ENCODE results near the gene CCNK. TPM values are rescaled to one million over a fixed set of nuclear protein-coding genes. Genes with fewer than 3 reads are reported as not detected.

Gene CCNK
- total RNA-seq, 2 donors from 2014 or later = 78.6 to 105 TPM

GRCh38 chr14:99534333-99534732 lies 53.1 kb downstream of the CCNK start:
- Mint-ChIP-seq H3K9me3 (no peaks in the 10 kb centered on the region), H3K36me3 (no peaks in the 10 kb centered on the region), H3K27ac (no peak overlapping the region), H3K4me3 (no peak overlapping the region), H3K4me1 (ENCODE audit: low read depth in 2 of 2) (no peaks in the 10 kb centered on the region), H3K27me3 (no peaks in the 10 kb centered on the region)
- ATAC-seq (no peak), DNase-seq (ENCODE audit: low spot score) (no peak)

- Mint-ChIP-seq H3K27me3 (no peaks in the 10 kb centered on the region), H3K9me3 (no peaks in the 10 kb centered on the region), H3K36me3 (no peaks in the 10 kb centered on the region), H3K4me1 (ENCODE audit: low read depth in 2 of 2) (no peaks in the 10 kb centered on the region), H3K27ac (no peak overlapping the region), H3K4me3 (no peak overlapping the region)
- ATAC-seq (no peak), DNase-seq (ENCODE audit: low spot score) (no peak)
Observed at GRCh38 chr14:99534863-99535262, 53.7 kb downstream of the CCNK start.

- Mint-ChIP-seq H3K4me3 (no peak overlapping the region), H3K27me3 (no peaks in the 10 kb centered on the region), H3K9me3 (no peaks in the 10 kb centered on the region), H3K4me1 (ENCODE audit: low read depth in 2 of 2) (no peaks in the 10 kb centered on the region), H3K36me3 (no peaks in the 10 kb centered on the region), H3K27ac (no peak overlapping the region)
- ATAC-seq = no peak
- DNase-seq (ENCODE audit: low spot score) = no peak
Observed at GRCh38 chr14:99535448-99535847, 54.2 kb downstream of the CCNK start.

- Mint-ChIP-seq H3K9me3 (no peaks in the 10 kb centered on the region), H3K4me3 (no peak overlapping the region), H3K36me3 (no peaks in the 10 kb centered on the region), H3K4me1 (ENCODE audit: low read depth in 2 of 2) (no peaks in the 10 kb centered on the region), H3K27ac (no peak overlapping the region), H3K27me3 (no peaks in the 10 kb centered on the region)
- ATAC-seq = no peak
- DNase-seq (ENCODE audit: low spot score) = no peak
Observed at GRCh38 chr14:99535908-99536778, 54.9 kb downstream of the CCNK start.

GRCh38 chr14:99537399-99537798 lies 56.2 kb downstream of the CCNK start:
- no peak overlapping the region for H3K27ac Mint-ChIP-seq
- H3K4me1 Mint-ChIP-seq (ENCODE audit: low read depth in 2 of 2) = no peaks in the 10 kb centered on the region
- no peaks in the 10 kb centered on the region for H3K36me3 Mint-ChIP-seq
- H3K9me3 Mint-ChIP-seq = no peaks in the 10 kb centered on the region
- no peaks in the 10 kb centered on the region for H3K27me3 Mint-ChIP-seq
- ATAC-seq = no peak
- no peak for DNase-seq (ENCODE audit: low spot score)
- no peak overlapping the region for H3K4me3 Mint-ChIP-seq

GRCh38 chr14:99538275-99538674 lies 57.1 kb downstream of the CCNK start:
- H3K27ac Mint-ChIP-seq = no peak overlapping the region
- no peaks in the 10 kb centered on the region for H3K27me3 Mint-ChIP-seq
- DNase-seq (ENCODE audit: low spot score) (no peak), ATAC-seq (no peak)
- H3K36me3 Mint-ChIP-seq = no peaks in the 10 kb centered on the region
- H3K9me3 Mint-ChIP-seq = no peaks in the 10 kb centered on the region
- no peak overlapping the region for H3K4me3 Mint-ChIP-seq
- H3K4me1 Mint-ChIP-seq (ENCODE audit: low read depth in 2 of 2) = no peaks in the 10 kb centered on the region

- Mint-ChIP-seq H3K36me3 (no peaks in the 10 kb centered on the region), H3K4me1 (ENCODE audit: low read depth in 2 of 2) (no peaks in the 10 kb centered on the region), H3K4me3 (no peak overlapping the region), H3K9me3 (no peaks in the 10 kb centered on the region), H3K27ac (no peak overlapping the region), H3K27me3 (no peaks in the 10 kb centered on the region)
- ATAC-seq = no peak
- DNase-seq (ENCODE audit: low spot score) = no peak
Observed at GRCh38 chr14:99538733-99539132, 57.5 kb downstream of the CCNK start.

GRCh38 chr14:99539491-99539890 lies 58.3 kb downstream of the CCNK start:
- Mint-ChIP-seq H3K27ac (no peak overlapping the region), H3K4me1 (ENCODE audit: low read depth in 2 of 2) (no peaks in the 10 kb centered on the region), H3K27me3 (no peaks in the 10 kb centered on the region), H3K36me3 (no peaks in the 10 kb centered on the region), H3K9me3 (no peaks in the 10 kb centered on the region), H3K4me3 (no peak overlapping the region)
- DNase-seq (ENCODE audit: low spot score) = no peak
- ATAC-seq = no peak

- H3K27me3 Mint-ChIP-seq = no peaks in the 10 kb centered on the region
- ATAC-seq = no peak
- H3K9me3 Mint-ChIP-seq = no peaks in the 10 kb centered on the region
- DNase-seq (ENCODE audit: low spot score) = no peak
- no peak overlapping the region for H3K4me3 Mint-ChIP-seq
- H3K4me1 Mint-ChIP-seq (ENCODE audit: low read depth in 2 of 2) = no peaks in the 10 kb centered on the region
- no peak overlapping the region for H3K27ac Mint-ChIP-seq
- H3K36me3 Mint-ChIP-seq = no peaks in the 10 kb centered on the region
Observed at GRCh38 chr14:99540196-99541032, 59.2 kb downstream of the CCNK start.

- H3K4me3 Mint-ChIP-seq = no peak overlapping the region
- DNase-seq (ENCODE audit: low spot score) = no peak
- H3K27me3 Mint-ChIP-seq = no peaks in the 10 kb centered on the region
- no peaks in the 10 kb centered on the region for H3K36me3 Mint-ChIP-seq
- H3K4me1 Mint-ChIP-seq (ENCODE audit: low read depth in 2 of 2) = no peaks in the 10 kb centered on the region
- no peak overlapping the region for H3K27ac Mint-ChIP-seq
- H3K9me3 Mint-ChIP-seq = no peaks in the 10 kb centered on the region
- no peak for ATAC-seq
Observed at GRCh38 chr14:99541211-99541610, 60.0 kb downstream of the CCNK start.

- Mint-ChIP-seq H3K4me1 (ENCODE audit: low read depth in 2 of 2) (no peaks in the 10 kb centered on the region), H3K27ac (no peak overlapping the region)
- no peak for ATAC-seq
Observed at GRCh38 chr14:99541677-99542470, 60.7 kb downstream of the CCNK start.

GRCh38 chr14:99542566-99542965 lies 61.4 kb downstream of the CCNK start:
- no peaks in the 10 kb centered on the region for H3K4me1 Mint-ChIP-seq (ENCODE audit: low read depth in 2 of 2)
- no peak for DNase-seq (ENCODE audit: low spot score)
- no peaks in the 10 kb centered on the region for H3K9me3 Mint-ChIP-seq
- H3K4me3 Mint-ChIP-seq = no peak overlapping the region
- no peak for ATAC-seq
- no peaks in the 10 kb centered on the region for H3K36me3 Mint-ChIP-seq
- no peak overlapping the region for H3K27ac Mint-ChIP-seq
- peaks cover 0 to 2% of the 10 kb centered on the region in 2 donors for H3K27me3 Mint-ChIP-seq

More at GRCh38 chr14:99541677-99542470, 60.7 kb downstream of the CCNK start:
- Mint-ChIP-seq H3K4me3 (no peak overlapping the region), H3K9me3 (no peaks in the 10 kb centered on the region), H3K36me3 (no peaks in the 10 kb centered on the region), H3K27me3 (peaks cover 0 to 2% of the 10 kb centered on the region in 2 donors)
- DNase-seq (ENCODE audit: low spot score) = no peak

GRCh38 chr14:99543370-99543769 lies 62.2 kb downstream of the CCNK start:
- peaks cover 0 to 2% of the 10 kb centered on the region in 2 donors for H3K27me3 Mint-ChIP-seq
- no peaks in the 10 kb centered on the region for H3K9me3 Mint-ChIP-seq
- H3K36me3 Mint-ChIP-seq = no peaks in the 10 kb centered on the region
- no peak overlapping the region for H3K27ac Mint-ChIP-seq
- DNase-seq (ENCODE audit: low spot score) (no peak), ATAC-seq (no peak)
- H3K4me1 Mint-ChIP-seq (ENCODE audit: low read depth in 2 of 2) = no peaks in the 10 kb centered on the region
- no peak overlapping the region for H3K4me3 Mint-ChIP-seq
